K562 (cell line): ENCODE results near the gene PDHB. TPM values are rescaled to one million over a fixed set of nuclear protein-coding genes. Genes with fewer than 3 reads are reported as not detected.
A peak's percentile ranks its signal among the peaks of the same experiment; 100 is the strongest.

ENCODE experiments used
- ATF4 ChIP-seq: fragments of 450-650 bp; formaldehyde crosslinking; IDR thresholded peaks from 2 replicates; pipeline ENCODE4 v1.4.0; 2022; ENCODE audit warnings: mild to moderate bottlenecking, moderate library complexity
- CBX5 ChIP-seq: IDR thresholded peaks from 2 replicates; pipeline ENCODE4 v1.6.1; 2014; ENCODE audit warnings: low read depth, borderline replicate concordance
- CREBBP ChIP-seq: IDR thresholded peaks from one replicate; pipeline ENCODE4 v1.6.1; 2012; ENCODE audit warnings: low read depth, mild to moderate bottlenecking, control low read depth, inconsistent platforms, low read length
- DACH1 ChIP-seq: fragments of 450-650 bp; IDR thresholded peaks from 2 replicates; pipeline ENCODE4 v1.6.1; 2018; ENCODE audit not compliant: partially characterized antibody
- EZH2 ChIP-seq: IDR thresholded peaks from 2 replicates; pipeline ENCODE4 v1.6.1; 2012; ENCODE audit warnings: low read depth, mild to moderate bottlenecking, inconsistent platforms, low read length, borderline replicate concordance
- FUS ChIP-seq: fragments of 200-400 bp; formaldehyde crosslinking; optimal IDR thresholded peaks from 2 replicates; pipeline ENCODE3; 2017; ENCODE audit warnings: low read depth, low read length
- NFATC3 ChIP-seq: fragments of 450-650 bp; IDR thresholded peaks from 2 replicates; pipeline ENCODE4 v1.6.1; 2017; ENCODE audit warnings: mild to moderate bottlenecking
- PHF21A ChIP-seq: fragments of 450-650 bp; IDR thresholded peaks from 2 replicates; pipeline ENCODE4 v1.6.1; 2017; ENCODE audit warnings: low read depth, borderline replicate concordance
- POLR2AphosphoS2 ChIP-seq: IDR thresholded peaks from 2 replicates; pipeline ENCODE4 v1.6.1; 2012; ENCODE audit warnings: low read length, improper control_type of control experiment
- POLR3A ChIP-seq: IDR thresholded peaks from 2 replicates; pipeline ENCODE4 v1.6.1; 2011; ENCODE audit warnings: borderline replicate concordance, mild to moderate bottlenecking, moderate library complexity; ENCODE audit not compliant: insufficient read length, insufficient read depth; ENCODE audit errors: extremely low read depth
- PYGO2 ChIP-seq: fragments of 450-650 bp; IDR thresholded peaks from 2 replicates; pipeline ENCODE4 v1.6.1; 2016; ENCODE audit warnings: mild to moderate bottlenecking, missing genetic modification characterization, moderate library complexity, missing compliant biosample characterization
- RCOR1 ChIP-seq, 2 experiments: IDR thresholded peaks; 2 replicates each; pipeline ENCODE4 v1.6.1; 2012; ENCODE audit warnings: low read depth in 2 of 2, low read length in 2 of 2, borderline replicate concordance in 1 of 2, improper control_type of control experiment in 1 of 2
- RFX1 ChIP-seq: fragments of 450-650 bp; IDR thresholded peaks from 2 replicates; pipeline ENCODE4 v1.6.1; 2016; ENCODE audit warnings: mild to moderate bottlenecking, moderate library complexity
- WHSC1 ChIP-seq: IDR thresholded peaks from one replicate; pipeline ENCODE4 v1.6.1; 2012; ENCODE audit warnings: low read length, control low read depth, inconsistent platforms
- ZBTB34 ChIP-seq: fragments of 250-450 bp; sonication (Bioruptor Pico); IDR thresholded peaks from 2 replicates; pipeline ENCODE4 v1.8.0; 2021; ENCODE audit warnings: mild to moderate bottlenecking, moderate library complexity
- ZBTB8A ChIP-seq: fragments of 450-650 bp; IDR thresholded peaks from 2 replicates; pipeline ENCODE4 v1.6.1; 2018; ENCODE audit warnings: mild to moderate bottlenecking, moderate library complexity; ENCODE audit not compliant: partially characterized antibody
- ZFP36 ChIP-seq: fragments of 150-350 bp; IDR thresholded peaks from 2 replicates; pipeline ENCODE4 v1.6.1; 2018; ENCODE audit warnings: low read length, low read depth; ENCODE audit not compliant: partially characterized antibody
- ZNF140 ChIP-seq: fragments of 250-450 bp; sonication (Bioruptor Pico); IDR thresholded peaks from 2 replicates; pipeline ENCODE4 v1.8.0; 2021; ENCODE audit warnings: moderate library complexity, mild to moderate bottlenecking, inconsistent platforms
- ZNF551 ChIP-seq: fragments of 250-450 bp; sonication (Bioruptor Pico); IDR thresholded peaks from 2 replicates; pipeline ENCODE4 v1.5.0; 2021; ENCODE audit warnings: mild to moderate bottlenecking, moderate library complexity
- polyA plus RNA-seq, 8 experiments: library from polyadenylated mRNA; depleted of rRNA in 4 of 8; stranded (reverse) in 5 of 8; unstranded in 3 of 8; fragments of >200 nt; fragmentation: Nextera tagmentation in 2 of 8; fragmentation: Illumina TruSeq in 1 of 8; extraction: Ambion mirVana in 2 of 8; extraction: Trizol in 1 of 8; gene quantifications; 2 replicates each; pipeline versions ENCODE4 v1.2.1 to v1.2.3, GENCODE V29; 2011 to 2014; ENCODE audit warnings: inconsistent platforms in 1 of 8, missing spikeins in 1 of 8
- total RNA-seq, 7 experiments: library from RNA; depleted of rRNA in 6 of 7; stranded (reverse); fragments of >200 nt in 6 of 7; fragmentation: Illumina TruSeq in 2 of 7; extraction: Trizol in 2 of 7; gene quantifications; 2 replicates each; pipeline versions ENCODE4 v1.2.1 to v1.2.3, GENCODE V29; 2011 to 2021; ENCODE audit warnings: low replicate concordance in 1 of 7

Gene PDHB
- total and polyA plus RNA-seq, 9 of the 15 experiments (the other 6 are each of a cell fraction or from before 2014, with no cell fraction given), result 51.2 to 178 (median 85.2) TPM

- TF ChIP-seq ZBTB8A (no peak), ZNF551 (no peak), FUS (no peak), POLR3A (no peak), RCOR1 (IDR thresholded peaks at IDR 0.05; ENCODE audit: borderline replicate concordance in 1 of 2, low read depth in 2 of 2, low read length in 2 of 2) (peak; percentile 79 to 99; a peak in 3 of 4 replicates), PYGO2 (no peak), POLR2AphosphoS2 (no peak), ZFP36 (no peak), PHF21A (peak; percentile 63; the same call in 1 of the 2 replicates), WHSC1 (no peak), CBX5 (no peak), NFATC3 (no peak), ATF4 (CRISPR knock-in tag) (no peak), ZNF140 (CRISPR knock-in tag) (no peak), RFX1 (no peak), DACH1 (peak; percentile 17), CREBBP (no peak), ZBTB34 (CRISPR knock-in tag) (no peak), EZH2 (no peak)
Measured at GRCh38 chr3:58471025-58471887, 37.6 kb upstream of the PDHB start (continued).
